KMS-11 (cell line): ENCODE results near the gene CCSER2.
"Not testable (repeated sequence)": the region's sequence is repeated elsewhere in the genome, so short reads cannot be mapped to it uniquely, and the experiment has no call there.

Experiments
- H2AFZ ChIP-seq: fragments of 200-600 bp; sonication (generic); 2 replicates; pipeline ENCODE4 v1.6.1; 2016; ENCODE audit warnings: antibody characterized with exemption, mixed run types, low read depth
- H3K27ac ChIP-seq: fragments of 200-600 bp; sonication (generic); 2 replicates; pipeline ENCODE4 v1.6.1; 2016; ENCODE audit warnings: mild to moderate bottlenecking, mixed run types
- H3K27me3 ChIP-seq: fragments of 200-600 bp; sonication (generic); 2 replicates; pipeline ENCODE4 v1.6.1; 2017; ENCODE audit warnings: mild to moderate bottlenecking, low read depth, mixed run types, moderate library complexity; ENCODE audit not compliant: insufficient read depth
- H3K36me3 ChIP-seq: fragments of 200-600 bp; sonication (generic); 2 replicates; pipeline ENCODE4 v1.6.1; 2017; ENCODE audit warnings: mild to moderate bottlenecking, mixed run types; ENCODE audit not compliant: insufficient read depth
- H3K4me1 ChIP-seq: fragments of 200-600 bp; sonication (generic); 2 replicates; pipeline ENCODE4 v1.6.1; 2016; ENCODE audit warnings: mild to moderate bottlenecking, low read depth, mixed run types; ENCODE audit not compliant: poor library complexity, severe bottlenecking
- H3K4me2 ChIP-seq: fragments of 200-600 bp; sonication (generic); 2 replicates; pipeline ENCODE4 v1.7.0; 2016; ENCODE audit warnings: mild to moderate bottlenecking, mixed run types
- H3K4me3 ChIP-seq: fragments of 200-600 bp; sonication (generic); IDR thresholded peaks from 2 replicates; pipeline ENCODE4 v1.6.1; 2017; ENCODE audit warnings: low read depth, low read length, mixed read lengths; ENCODE audit not compliant: insufficient read depth
- H3K79me2 ChIP-seq: fragments of 200-600 bp; sonication (generic); 2 replicates; pipeline ENCODE4 v1.6.1; 2016; ENCODE audit warnings: low read depth, mixed run types; ENCODE audit not compliant: insufficient read depth
- H3K9ac ChIP-seq: fragments of 200-600 bp; sonication (generic); 2 replicates; pipeline ENCODE4 v1.6.1; 2016; ENCODE audit warnings: mild to moderate bottlenecking, mixed run types
- H4K20me1 ChIP-seq: fragments of 200-600 bp; sonication (generic); 2 replicates; pipeline ENCODE4 v1.6.1; 2016; ENCODE audit warnings: mild to moderate bottlenecking, mixed run types; ENCODE audit not compliant: insufficient read depth
- TF ChIP-seq, protein P1 (sequence below): fragments of 200-600 bp; sonication (generic); conservative IDR thresholded peaks from 2 replicates; pipeline ENCODE4 v1.6.1; 2017; ENCODE audit warnings: low read depth, mild to moderate bottlenecking, antibody characterized with exemption, low read length, moderate library complexity, mixed read lengths

The CCSER2 gene

DNA sequence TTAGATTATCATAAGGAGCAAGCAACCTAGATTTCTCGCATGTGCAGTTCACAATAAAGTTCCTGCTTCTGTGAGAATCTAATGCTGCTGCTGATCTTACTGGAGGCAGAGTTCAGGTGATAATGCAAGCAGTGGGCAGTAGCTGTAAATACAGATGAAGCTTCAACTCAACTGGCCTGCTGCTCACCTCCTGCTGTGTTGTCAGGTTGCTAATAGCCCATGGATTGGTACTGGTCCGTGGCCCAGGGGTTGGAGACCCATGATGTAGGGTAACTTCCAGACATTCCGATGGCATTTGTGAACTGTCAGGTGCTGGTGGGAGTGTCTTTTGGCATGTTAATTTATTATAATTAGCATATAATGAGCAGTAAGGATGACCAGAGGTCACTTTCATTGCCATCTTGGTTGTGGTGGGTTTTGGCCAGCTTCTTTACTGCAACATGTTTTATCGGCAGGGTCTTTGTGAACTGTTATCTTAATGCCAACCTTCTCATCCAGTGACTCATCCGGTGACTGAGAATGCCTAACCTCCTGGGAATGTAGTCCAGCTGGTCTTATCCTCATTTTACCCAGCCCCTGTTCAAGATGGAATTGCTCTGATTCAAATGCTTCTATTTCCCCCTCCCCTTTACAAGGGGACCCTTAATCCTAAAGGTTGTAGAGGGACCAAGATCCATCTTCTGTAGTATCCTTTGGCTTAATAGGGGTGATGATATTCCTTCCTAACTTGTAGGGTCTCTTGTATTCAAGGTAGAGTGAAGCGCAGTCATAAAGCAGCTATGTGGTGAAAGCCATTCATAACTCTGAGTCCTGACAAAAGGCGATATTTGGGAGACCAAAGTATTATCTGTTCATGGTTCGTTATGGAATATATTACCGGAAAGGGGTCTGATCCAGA, 165.8 kb downstream of the CCSER2 start:
- Histone ChIP-seq H3K79me2 (no peaks in the 10 kb centered on the region), H3K27me3 (no peaks in the 10 kb centered on the region), H4K20me1 (no peaks in the 10 kb centered on the region), H3K4me2 (no peak overlapping the region), H3K36me3 (no peaks in the 10 kb centered on the region), H3K27ac (no peak overlapping the region), H3K9ac (no peak overlapping the region), H3K4me1 (peaks cover 12% of the 10 kb centered on the region), H2AFZ (no peak overlapping the region), H3K4me3 (no peak overlapping the region)
- TF ChIP-seq, protein P1, sequence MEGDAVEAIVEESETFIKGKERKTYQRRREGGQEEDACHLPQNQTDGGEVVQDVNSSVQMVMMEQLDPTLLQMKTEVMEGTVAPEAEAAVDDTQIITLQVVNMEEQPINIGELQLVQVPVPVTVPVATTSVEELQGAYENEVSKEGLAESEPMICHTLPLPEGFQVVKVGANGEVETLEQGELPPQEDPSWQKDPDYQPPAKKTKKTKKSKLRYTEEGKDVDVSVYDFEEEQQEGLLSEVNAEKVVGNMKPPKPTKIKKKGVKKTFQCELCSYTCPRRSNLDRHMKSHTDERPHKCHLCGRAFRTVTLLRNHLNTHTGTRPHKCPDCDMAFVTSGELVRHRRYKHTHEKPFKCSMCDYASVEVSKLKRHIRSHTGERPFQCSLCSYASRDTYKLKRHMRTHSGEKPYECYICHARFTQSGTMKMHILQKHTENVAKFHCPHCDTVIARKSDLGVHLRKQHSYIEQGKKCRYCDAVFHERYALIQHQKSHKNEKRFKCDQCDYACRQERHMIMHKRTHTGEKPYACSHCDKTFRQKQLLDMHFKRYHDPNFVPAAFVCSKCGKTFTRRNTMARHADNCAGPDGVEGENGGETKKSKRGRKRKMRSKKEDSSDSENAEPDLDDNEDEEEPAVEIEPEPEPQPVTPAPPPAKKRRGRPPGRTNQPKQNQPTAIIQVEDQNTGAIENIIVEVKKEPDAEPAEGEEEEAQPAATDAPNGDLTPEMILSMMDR, result no peak

DNA sequence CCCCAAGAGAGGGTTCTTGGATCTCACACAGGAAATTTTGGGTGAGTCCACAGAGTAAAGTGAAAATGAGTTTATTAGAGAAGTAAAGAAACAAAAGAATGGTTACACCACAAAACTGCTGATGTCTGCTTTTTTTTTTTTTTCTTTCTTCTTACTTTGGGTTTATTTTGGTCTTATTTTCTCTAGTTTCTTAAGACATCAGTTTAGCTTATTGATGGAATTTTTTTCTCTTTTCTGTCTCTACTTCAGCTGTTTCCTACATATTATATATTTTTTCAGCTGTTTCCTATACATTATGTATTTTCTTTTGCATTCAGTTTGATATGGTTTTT, 166.4 kb downstream of the CCSER2 start:
- Histone ChIP-seq H3K4me3 (no peak overlapping the region), H3K27ac (no peak overlapping the region), H2AFZ (no peak overlapping the region), H3K36me3 (no peaks in the 10 kb centered on the region), H3K9ac (no peak overlapping the region), H3K27me3 (no peaks in the 10 kb centered on the region), H3K79me2 (no peaks in the 10 kb centered on the region), H4K20me1 (no peaks in the 10 kb centered on the region), H3K4me2 (0 out of 2 replicates have a peak overlapping the region, but pooled peaks have one; percentile 7), H3K4me1 (peaks cover 15% of the 10 kb centered on the region)
- TF ChIP-seq, protein P1, result no peak

DNA sequence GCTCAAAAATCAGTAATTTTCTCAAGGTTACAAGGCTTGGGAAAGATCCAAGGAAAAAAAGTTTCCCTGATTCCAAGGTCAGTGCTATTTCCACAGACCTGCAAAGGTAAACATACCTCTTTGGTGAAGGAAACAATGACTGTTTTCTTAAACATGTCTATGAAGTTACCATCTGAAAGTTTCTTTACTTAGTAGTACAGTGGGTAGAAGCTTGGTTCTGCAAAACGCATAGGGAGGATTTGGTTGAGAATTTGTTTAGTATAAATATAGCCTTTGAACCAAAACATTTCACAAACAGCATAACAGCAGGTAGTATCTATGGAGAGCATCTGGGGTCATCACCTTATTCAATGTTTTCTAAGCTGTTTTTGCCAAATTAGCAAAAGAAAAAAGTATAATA, 169.6 kb downstream of the CCSER2 start:
- Histone ChIP-seq H3K4me3 (no peak overlapping the region), H3K9ac (no peak overlapping the region), H4K20me1 (no peaks in the 10 kb centered on the region), H3K79me2 (no peaks in the 10 kb centered on the region), H3K27ac (no peak overlapping the region), H3K4me1 (peaks cover 15% of the 10 kb centered on the region), H2AFZ (no peak overlapping the region), H3K27me3 (no peaks in the 10 kb centered on the region), H3K4me2 (no peak overlapping the region), H3K36me3 (no peaks in the 10 kb centered on the region)
- TF ChIP-seq, protein P1, result no peak

DNA sequence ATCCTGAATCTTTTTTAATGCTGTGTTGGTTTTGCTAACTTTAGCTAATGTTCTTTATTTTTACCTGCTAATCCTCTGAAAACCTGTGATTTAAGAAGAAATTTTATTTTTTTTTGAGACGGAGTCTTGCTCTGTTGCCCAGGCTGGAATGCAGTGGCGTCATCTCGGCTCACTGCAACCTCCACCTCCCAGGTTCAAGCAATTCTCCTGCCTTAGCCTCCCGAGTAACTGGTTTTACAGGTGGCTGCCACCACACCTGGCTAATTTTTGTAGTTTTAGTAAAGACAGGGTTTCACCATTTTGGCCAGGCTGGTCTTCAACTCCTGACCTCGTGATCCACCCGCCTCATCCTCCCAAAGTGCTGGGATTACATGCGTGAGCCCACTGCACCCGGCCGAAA, 170.7 kb downstream of the CCSER2 start:
- not testable (repeated sequence) for H3K36me3 ChIP-seq, H4K20me1 ChIP-seq, H3K27me3 ChIP-seq, H3K9ac ChIP-seq, H3K4me2 ChIP-seq, H3K27ac ChIP-seq, H3K4me3 ChIP-seq, H3K79me2 ChIP-seq, H2AFZ ChIP-seq
- peaks cover 15% of the 10 kb centered on the region for H3K4me1 ChIP-seq

DNA sequence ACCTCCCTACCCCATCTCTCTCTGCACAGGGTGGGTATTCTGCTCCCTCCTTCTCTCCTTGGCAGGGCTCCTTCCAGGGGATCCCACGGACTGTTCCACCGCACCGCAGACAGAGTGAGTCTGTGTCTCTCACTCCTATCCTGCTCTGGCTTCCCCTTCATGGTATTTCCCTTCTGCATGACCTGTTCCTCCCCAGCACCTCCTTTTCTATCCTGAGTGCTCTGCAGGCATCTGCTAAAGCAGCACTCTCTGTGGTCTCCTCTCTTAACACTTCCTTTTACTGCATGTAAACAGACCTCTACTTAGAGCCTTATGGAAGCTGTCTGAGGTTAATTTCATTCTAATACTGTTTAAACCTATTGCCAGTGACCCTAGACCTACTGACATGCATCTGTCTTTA, 171.5 kb downstream of the CCSER2 start:
- Histone ChIP-seq H3K4me3 (no peak overlapping the region), H3K4me2 (no peak overlapping the region), H3K9ac (no peak overlapping the region), H3K36me3 (no peaks in the 10 kb centered on the region), H3K4me1 (peaks cover 10% of the 10 kb centered on the region), H2AFZ (no peak overlapping the region), H3K79me2 (no peaks in the 10 kb centered on the region), H3K27ac (no peak overlapping the region), H3K27me3 (no peaks in the 10 kb centered on the region), H4K20me1 (no peaks in the 10 kb centered on the region)
- TF ChIP-seq, protein P1, result no peak
